PC-3 (cell line): ENCODE data around the gene RPS6KB1. TPM values are rescaled to one million over a fixed set of nuclear protein-coding genes. Genes with fewer than 3 reads are reported as not detected.
"Not testable (repeated sequence)": the region's sequence is repeated elsewhere in the genome, so short reads cannot be mapped to it uniquely, and the experiment has no call there.

Experiments
- ATAC-seq: fragments of 200-7000 bp; cut with Tn5 transposase; 2 replicates; pipeline ENCODE4 v1.9.1; 2020; ENCODE audit warnings: mild to moderate bottlenecking, moderate library complexity
- BruUV-seq: library from RNA; stranded (reverse); fragments of 400-500 nt; replicated peaks from 2 replicates; lab custom pipeline; 2021; lab: Mats Ljungman, UMichigan
- CTCF ChIA-PET: fragments of 300-600 bp; sonication (Branson Sonifier 250); formaldehyde crosslinking; loops from one replicate; lab custom pipeline; 2022; ENCODE audit warnings: antibody characterized with exemption; lab: Charles Lee
- POLR2A ChIA-PET: fragments of 300-600 bp; sonication (Branson Sonifier 250); formaldehyde crosslinking; loops from one replicate; lab custom pipeline; 2022; ENCODE audit warnings: antibody characterized with exemption; ENCODE audit not compliant: unreplicated experiment; lab: Charles Lee
- DNase-seq: peaks from one replicate; pipeline ENCODE4 v3.0.0-alpha.2; 2015
- H2AFZ ChIP-seq: fragments of 300-600 bp; sonication (generic); 2 replicates; pipeline ENCODE4 v1.6.0; 2016; ENCODE audit warnings: antibody characterized with exemption, low read length
- H3F3A ChIP-seq: fragments of 300-600 bp; sonication (generic); one replicate; pipeline ENCODE4 v1.6.0; 2017; ENCODE audit warnings: antibody characterized with exemption, low read length, control low read depth, mild to moderate bottlenecking; ENCODE audit not compliant: unreplicated experiment
- H3K27ac ChIP-seq: fragments of 300-600 bp; sonication (generic); 2 replicates; pipeline ENCODE4 v1.5.1; 2016; ENCODE audit warnings: mild to moderate bottlenecking, low read length
- H3K27me3 ChIP-seq: fragments of 300-600 bp; sonication (generic); 2 replicates; pipeline ENCODE4 v1.6.1; 2016; ENCODE audit warnings: low read length, mixed read lengths
- H3K36me3 ChIP-seq: fragments of 300-600 bp; sonication (generic); 2 replicates; pipeline ENCODE4 v1.6.1; 2016; ENCODE audit warnings: low read depth, mixed run types, low read length, mixed read lengths
- H3K4me1 ChIP-seq: fragments of 300-600 bp; sonication (generic); 2 replicates; pipeline ENCODE4 v1.5.1; 2016; ENCODE audit warnings: low read length; ENCODE audit not compliant: insufficient read depth
- H3K4me2 ChIP-seq: fragments of 300-600 bp; sonication (generic); 2 replicates; pipeline ENCODE4 v1.6.0; 2016; ENCODE audit warnings: low read length
- H3K4me3 ChIP-seq: fragments of 300-600 bp; sonication (generic); 2 replicates; pipeline ENCODE4 v1.5.1; 2016; ENCODE audit warnings: mild to moderate bottlenecking, low read length, mixed read lengths
- H3K79me2 ChIP-seq: fragments of 300-600 bp; sonication (generic); 2 replicates; pipeline ENCODE4 v1.6.1; 2017; ENCODE audit warnings: low read length, mixed read lengths
- H3K9ac ChIP-seq: fragments of 300-600 bp; sonication (generic); 2 replicates; pipeline ENCODE4 v1.6.0; 2016; ENCODE audit warnings: mild to moderate bottlenecking, low read length
- H3K9me2 ChIP-seq: fragments of 300-600 bp; sonication (generic); replicated peaks from 2 replicates; pipeline ENCODE4 v1.6.1; 2016; ENCODE audit warnings: mixed run types, low read length, mixed read lengths
- H3K9me3 ChIP-seq: fragments of 300-600 bp; sonication (generic); 2 replicates; pipeline ENCODE4 v1.6.1; 2016; ENCODE audit warnings: low read length, mixed read lengths
- H4K20me1 ChIP-seq: fragments of 300-600 bp; sonication (generic); 2 replicates; pipeline ENCODE4 v1.6.1; 2016; ENCODE audit warnings: low read length, mixed read lengths
- EZH2 ChIP-seq: fragments of 300-600 bp; sonication (generic); IDR thresholded peaks from one replicate; pipeline ENCODE4 v1.6.1; 2017; ENCODE audit warnings: antibody characterized with exemption, mild to moderate bottlenecking, low read length; ENCODE audit not compliant: unreplicated experiment
- EZH2phosphoT487 ChIP-seq: fragments of 300-600 bp; sonication (generic); IDR thresholded peaks from 2 replicates; pipeline ENCODE4 v1.6.1; 2018; ENCODE audit warnings: mild to moderate bottlenecking, antibody characterized with exemption, low read length, borderline replicate concordance
- intact Hi-C: fragments of 100-400 bp; cut with micrococcal nuclease; formaldehyde crosslinking; loops from 2 replicates; pipeline ENCODE4 v1.9.0; 2023
- total RNA-seq: library from RNA; depleted of rRNA; stranded (reverse); fragments of >200 nt; gene quantifications from 2 replicates; pipeline ENCODE4 v1.2.3, GENCODE V29; 2014
- TF ChIP-seq, protein P1 (sequence below): fragments of 300-600 bp; sonication (generic); conservative IDR thresholded peaks from 2 replicates; pipeline ENCODE4 v1.5.1; 2017; ENCODE audit warnings: antibody characterized with exemption, low read depth, mild to moderate bottlenecking, low read length

RPS6KB1 gene
- total RNA-seq, 1 experiment from 2014 or later = 51.5 TPM

DNA sequence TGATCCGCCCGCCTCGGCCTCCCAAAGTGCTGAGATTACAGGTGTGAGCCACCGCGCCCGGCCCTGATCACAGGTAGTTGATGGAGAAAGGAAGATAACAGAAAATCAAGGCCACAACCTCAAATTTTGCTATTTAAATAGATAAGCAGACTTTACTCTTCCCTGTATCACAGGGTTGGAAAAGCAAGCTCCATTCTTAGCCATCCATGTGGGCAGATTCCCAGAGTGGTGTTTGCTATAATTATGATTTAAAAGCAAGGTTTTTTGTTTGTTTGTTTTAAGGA, 44.6 kb upstream of the RPS6KB1 start:
- Histone ChIP-seq H3K4me2 (no peak overlapping the region), H3K27ac (peak overlapping the region; percentile 12)
- no TSS peak for BruUV-seq

DNA sequence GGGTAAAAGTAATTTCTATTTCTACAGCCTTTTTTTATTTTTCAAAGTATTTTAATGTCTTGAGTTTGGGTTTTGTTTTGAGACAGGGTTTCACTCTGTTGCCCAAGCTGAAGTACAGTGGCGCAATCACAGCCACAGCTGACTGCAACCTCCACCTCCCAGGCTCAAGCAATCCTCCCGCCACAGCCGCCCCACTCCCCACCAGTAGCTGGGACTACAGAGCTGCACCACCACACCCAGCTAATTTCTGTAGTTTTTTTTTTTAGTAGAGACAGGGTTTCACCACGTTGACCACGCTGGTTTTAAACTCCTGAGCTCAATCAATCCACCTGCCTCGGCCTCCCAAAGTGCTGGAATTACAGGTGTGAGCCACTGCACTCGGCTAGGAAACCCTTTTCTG, 44.1 kb upstream of the RPS6KB1 start:
- Histone ChIP-seq H3K9me3 (no peaks in the 10 kb centered on the region), H3K36me3 (no peaks in the 10 kb centered on the region), H3K27ac (peak overlapping the region; percentile 12), H3K4me1 (peaks cover 59% of the 10 kb centered on the region), H2AFZ (no peak overlapping the region), H3K4me2 (no peak overlapping the region), H4K20me1 (no peaks in the 10 kb centered on the region), H3K79me2 (no peaks in the 10 kb centered on the region), H3K9me2 (no peaks in the 10 kb centered on the region), H3F3A (peaks cover 14% of the 10 kb centered on the region), H3K4me3 (no peak overlapping the region), H3K9ac (no peak overlapping the region), H3K27me3 (no peaks in the 10 kb centered on the region)
- BruUV-seq = no TSS peak
- peak; percentile 21 for DNase-seq
- ChIA-PET CTCF (interaction anchor here (1.5 kb wide), 1 partner anchor 10 kb away, joined by 6 read pairs; no protein-coding TSS in a partner anchor), POLR2A (interaction anchor here (0.5 to 0.7 kb wide), 2 partner anchors 12 to 93 kb away, joined by 3 to 5 read pairs; no protein-coding TSS in a partner anchor)
- ATAC-seq = no peak
- intact Hi-C loops = no loop called here
- TF ChIP-seq, protein P1, sequence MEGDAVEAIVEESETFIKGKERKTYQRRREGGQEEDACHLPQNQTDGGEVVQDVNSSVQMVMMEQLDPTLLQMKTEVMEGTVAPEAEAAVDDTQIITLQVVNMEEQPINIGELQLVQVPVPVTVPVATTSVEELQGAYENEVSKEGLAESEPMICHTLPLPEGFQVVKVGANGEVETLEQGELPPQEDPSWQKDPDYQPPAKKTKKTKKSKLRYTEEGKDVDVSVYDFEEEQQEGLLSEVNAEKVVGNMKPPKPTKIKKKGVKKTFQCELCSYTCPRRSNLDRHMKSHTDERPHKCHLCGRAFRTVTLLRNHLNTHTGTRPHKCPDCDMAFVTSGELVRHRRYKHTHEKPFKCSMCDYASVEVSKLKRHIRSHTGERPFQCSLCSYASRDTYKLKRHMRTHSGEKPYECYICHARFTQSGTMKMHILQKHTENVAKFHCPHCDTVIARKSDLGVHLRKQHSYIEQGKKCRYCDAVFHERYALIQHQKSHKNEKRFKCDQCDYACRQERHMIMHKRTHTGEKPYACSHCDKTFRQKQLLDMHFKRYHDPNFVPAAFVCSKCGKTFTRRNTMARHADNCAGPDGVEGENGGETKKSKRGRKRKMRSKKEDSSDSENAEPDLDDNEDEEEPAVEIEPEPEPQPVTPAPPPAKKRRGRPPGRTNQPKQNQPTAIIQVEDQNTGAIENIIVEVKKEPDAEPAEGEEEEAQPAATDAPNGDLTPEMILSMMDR = no peak
- TF ChIP-seq EZH2phosphoT487 (no peak), EZH2 (no peak)

More for the DNA sequence above, 44.6 kb upstream of the RPS6KB1 start:
- POLR2A ChIA-PET = interaction anchor here (0.7 kb wide), 1 partner anchor 92 kb away, joined by 3 read pairs; no protein-coding TSS in a partner anchor
- H3K4me3 ChIP-seq = no peak overlapping the region
- no peaks in the 10 kb centered on the region for H3K27me3 ChIP-seq
- ATAC-seq (no peak), DNase-seq (no peak)
- H4K20me1 ChIP-seq = no peaks in the 10 kb centered on the region
- no peaks in the 10 kb centered on the region for H3K36me3 ChIP-seq
- H3K9me2 ChIP-seq = no peaks in the 10 kb centered on the region
- peaks cover 61% of the 10 kb centered on the region for H3K4me1 ChIP-seq
- H3K79me2 ChIP-seq = no peaks in the 10 kb centered on the region
- intact Hi-C loops = no loop called here
- CTCF ChIA-PET = interaction anchor here (1.5 kb wide), 1 partner anchor 11 kb away, joined by 6 read pairs; no protein-coding TSS in a partner anchor
- H3K9me3 ChIP-seq = no peaks in the 10 kb centered on the region
- no peak overlapping the region for H2AFZ ChIP-seq
- H3F3A ChIP-seq = peaks cover 18% of the 10 kb centered on the region
- no peak overlapping the region for H3K9ac ChIP-seq
- no peak for TF ChIP-seq EZH2
- no peak for TF ChIP-seq EZH2phosphoT487
- TF ChIP-seq, protein P1 = no peak

DNA sequence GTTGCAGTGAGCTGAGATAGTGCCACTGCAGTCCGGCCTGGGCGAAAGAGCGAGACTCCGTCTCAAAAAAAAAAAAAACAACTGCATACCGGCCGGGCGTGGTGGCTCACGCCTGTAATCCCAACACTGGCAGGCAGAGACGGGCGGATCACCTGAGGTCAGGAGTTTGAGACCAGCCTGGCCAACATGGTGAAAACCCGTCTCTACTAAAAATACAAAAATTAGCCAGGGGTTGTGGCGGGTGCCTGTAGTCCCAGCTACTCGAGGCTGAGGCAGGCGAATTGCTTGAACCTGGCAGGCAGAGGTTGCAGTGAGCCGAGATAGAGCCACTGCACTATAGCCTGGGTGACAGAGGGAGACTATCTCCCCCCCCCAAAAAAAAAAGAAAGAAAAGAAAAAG, 42.6 kb upstream of the RPS6KB1 start:
- ChIA-PET CTCF (interaction anchor here (0.6 kb wide), 1 partner anchor 9 kb away, joined by 3 read pairs; no protein-coding TSS in a partner anchor), POLR2A (interaction anchor here (0.6 to 0.7 kb wide), 2 partner anchors 52 to 64 kb away, joined by 4 to 42 read pairs; no protein-coding TSS in a partner anchor)
- H3K4me2 ChIP-seq, DNase-seq, H3K36me3 ChIP-seq, H3K27me3 ChIP-seq, H3K4me3 ChIP-seq, H3K27ac ChIP-seq, H3K9me3 ChIP-seq, H2AFZ ChIP-seq, H3F3A ChIP-seq, H3K9me2 ChIP-seq, H3K9ac ChIP-seq, intact Hi-C loops, H4K20me1 ChIP-seq, ATAC-seq, BruUV-seq: not testable (repeated sequence)
- H3K4me1 ChIP-seq = peaks cover 59% of the 10 kb centered on the region
- H3K79me2 ChIP-seq = peaks cover 11% of the 10 kb centered on the region
